Measurements from ENCODE around the gene CC2D1A.

The CC2D1A gene

GRCh38 chr19:13929340-13929739 is 23.3 kb downstream of the CC2D1A start:
- Histone ChIP-seq H3K36me3 (ENCODE audit: control insufficient read depth, low read length) (peaks cover 28% of the 10 kb centered on the region), H3K4me2 (ENCODE audit: low read length) (no peak overlapping the region)
- TF ChIP-seq EZH2phosphoT487 (IDR thresholded peaks at IDR 0.05; ENCODE audit: borderline replicate concordance, low read length): no peak
- no peak for TF ChIP-seq CTCF (IDR thresholded peaks at IDR 0.05; ENCODE audit: low read depth, low read length, poor library complexity, severe bottlenecking)

GRCh38 chr19:13929956-13930355 is 24.0 kb downstream of the CC2D1A start:
- Histone ChIP-seq H3K36me3 (ENCODE audit: control insufficient read depth, low read length) (peaks cover 23% of the 10 kb centered on the region), H3K4me3 (ENCODE audit: low read length) (no peak overlapping the region), H3K9me3 (ENCODE audit: control insufficient read depth, insufficient read depth, low read length) (no peaks in the 10 kb centered on the region), H3K4me2 (ENCODE audit: low read length) (no peak overlapping the region), H3K79me2 (ENCODE audit: control insufficient read depth, low read length) (no peaks in the 10 kb centered on the region), H3K27ac (ENCODE audit: low read depth, low read length) (no peak overlapping the region), H4K20me1 (ENCODE audit: control insufficient read depth, insufficient read depth, low read depth, low read length) (no peaks in the 10 kb centered on the region), H3F3A (ENCODE audit: control insufficient read depth, insufficient read depth) (no peaks in the 10 kb centered on the region), H3K9me2 (replicated peaks; ENCODE audit: control insufficient read depth, low read length) (no peaks in the 10 kb centered on the region), H3K27me3 (ENCODE audit: control insufficient read depth, low read length) (no peaks in the 10 kb centered on the region), H3K4me1 (ENCODE audit: control insufficient read depth, low read length) (no peaks in the 10 kb centered on the region)
- no peak for TF ChIP-seq EZH2phosphoT487 (IDR thresholded peaks at IDR 0.05; ENCODE audit: borderline replicate concordance, low read length)
- no peak for TF ChIP-seq CTCF (IDR thresholded peaks at IDR 0.05; ENCODE audit: low read depth, low read length, poor library complexity, severe bottlenecking)

More at GRCh38 chr19:13929340-13929739, 23.3 kb downstream of the CC2D1A start:
- Histone ChIP-seq H3K9me2 (replicated peaks; ENCODE audit: control insufficient read depth, low read length) (no peaks in the 10 kb centered on the region), H3K9me3 (ENCODE audit: control insufficient read depth, insufficient read depth, low read length) (no peaks in the 10 kb centered on the region), H3K27me3 (ENCODE audit: control insufficient read depth, low read length) (no peaks in the 10 kb centered on the region), H3K79me2 (ENCODE audit: control insufficient read depth, low read length) (no peaks in the 10 kb centered on the region), H3F3A (ENCODE audit: control insufficient read depth, insufficient read depth) (no peaks in the 10 kb centered on the region), H3K4me3 (ENCODE audit: low read length) (no peak overlapping the region), H4K20me1 (ENCODE audit: control insufficient read depth, insufficient read depth, low read depth, low read length) (no peaks in the 10 kb centered on the region), H3K27ac (ENCODE audit: low read depth, low read length) (no peak overlapping the region), H3K4me1 (ENCODE audit: control insufficient read depth, low read length) (no peaks in the 10 kb centered on the region)

- H3K9me3 ChIP-seq (ENCODE audit: control insufficient read depth, insufficient read depth, low read length): no peaks in the 10 kb centered on the region
- H3K27ac ChIP-seq (ENCODE audit: low read depth, low read length): no peak overlapping the region
- no peak overlapping the region for H3K4me3 ChIP-seq (ENCODE audit: low read length)
- no peaks in the 10 kb centered on the region for H3K79me2 ChIP-seq (ENCODE audit: control insufficient read depth, low read length)
- TF ChIP-seq EZH2phosphoT487 (IDR thresholded peaks at IDR 0.05; ENCODE audit: borderline replicate concordance, low read length): no peak
- no peak for TF ChIP-seq CTCF (IDR thresholded peaks at IDR 0.05; ENCODE audit: low read depth, low read length, poor library complexity, severe bottlenecking)
- H4K20me1 ChIP-seq (ENCODE audit: control insufficient read depth, insufficient read depth, low read depth, low read length): no peaks in the 10 kb centered on the region
- H3K36me3 ChIP-seq (ENCODE audit: control insufficient read depth, low read length): peaks cover 23% of the 10 kb centered on the region
- H3F3A ChIP-seq (ENCODE audit: control insufficient read depth, insufficient read depth): no peaks in the 10 kb centered on the region
- no peaks in the 10 kb centered on the region for H3K27me3 ChIP-seq (ENCODE audit: control insufficient read depth, low read length)
- no peaks in the 10 kb centered on the region for H3K4me1 ChIP-seq (ENCODE audit: control insufficient read depth, low read length)
- no peaks in the 10 kb centered on the region for H3K9me2 ChIP-seq (replicated peaks; ENCODE audit: control insufficient read depth, low read length)
- H3K4me2 ChIP-seq (ENCODE audit: low read length): no peak overlapping the region
Measured at GRCh38 chr19:13930402-13930801, 24.4 kb downstream of the CC2D1A start.

Data from DOHH2 (cell line).